22Rv1 (cell line): ENCODE data around the gene C3orf20.

Experiments used
- H3K27ac ChIP-seq: fragments of 450-650 bp; 2 replicates; pipeline ENCODE4 v1.5.1; 2017
- ZFX ChIP-seq: fragments of 450-650 bp; IDR thresholded peaks from 2 replicates; pipeline ENCODE4 v1.6.1; 2017; ENCODE audit warnings: antibody characterized with exemption, borderline replicate concordance
- TF ChIP-seq, protein P1 (sequence below): fragments of 450-650 bp; IDR thresholded peaks from 2 replicates; pipeline ENCODE4 v1.5.1; 2017; ENCODE audit warnings: mild to moderate bottlenecking

The C3orf20 gene

DNA sequence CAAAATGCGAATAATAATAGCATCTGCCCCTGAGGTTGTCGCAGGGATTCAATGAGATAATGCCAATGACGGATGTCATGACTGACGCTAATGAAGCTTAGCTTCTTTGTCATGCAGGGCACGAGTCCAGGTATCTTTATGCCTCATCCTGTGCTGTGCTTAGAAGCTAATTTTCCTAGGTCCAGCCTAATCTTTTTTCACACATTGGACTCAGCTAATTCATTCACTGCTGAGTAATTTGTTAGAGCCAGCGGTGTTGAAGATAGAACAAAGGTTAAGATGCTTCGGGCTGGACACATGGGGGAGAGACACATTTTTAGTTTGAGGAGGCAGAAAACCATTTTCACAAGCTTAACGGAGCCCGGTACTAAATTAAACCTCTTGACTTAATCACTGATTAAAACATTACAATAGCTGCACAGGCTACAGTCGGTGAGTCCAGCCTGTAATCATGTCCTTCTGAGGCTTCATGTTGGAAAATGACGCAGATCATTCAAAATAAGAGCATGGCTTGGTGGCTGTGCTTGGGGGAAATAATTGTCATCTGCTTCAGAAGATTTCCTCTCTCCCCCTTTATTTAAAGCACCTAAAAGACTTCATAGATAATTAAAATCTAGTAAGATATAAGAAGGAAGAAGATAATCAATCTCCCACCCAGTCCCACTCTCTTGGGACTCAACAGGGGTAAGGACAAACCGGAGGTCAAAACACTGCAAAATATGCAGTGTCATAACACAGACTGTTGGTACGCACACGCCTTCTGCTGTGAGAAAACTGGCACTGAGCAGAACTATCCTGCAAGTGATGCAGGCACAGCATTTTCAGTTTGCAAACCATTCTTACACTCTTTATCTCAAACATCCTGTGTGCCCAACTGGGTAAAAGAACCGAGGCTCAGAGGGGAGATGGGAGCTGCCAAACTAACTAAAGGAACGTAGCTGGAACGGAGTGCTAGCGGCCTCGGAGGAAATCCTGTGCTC, 26.7 kb upstream of the C3orf20 start:
- no peak for TF ChIP-seq ZFX
- TF ChIP-seq, protein P1, sequence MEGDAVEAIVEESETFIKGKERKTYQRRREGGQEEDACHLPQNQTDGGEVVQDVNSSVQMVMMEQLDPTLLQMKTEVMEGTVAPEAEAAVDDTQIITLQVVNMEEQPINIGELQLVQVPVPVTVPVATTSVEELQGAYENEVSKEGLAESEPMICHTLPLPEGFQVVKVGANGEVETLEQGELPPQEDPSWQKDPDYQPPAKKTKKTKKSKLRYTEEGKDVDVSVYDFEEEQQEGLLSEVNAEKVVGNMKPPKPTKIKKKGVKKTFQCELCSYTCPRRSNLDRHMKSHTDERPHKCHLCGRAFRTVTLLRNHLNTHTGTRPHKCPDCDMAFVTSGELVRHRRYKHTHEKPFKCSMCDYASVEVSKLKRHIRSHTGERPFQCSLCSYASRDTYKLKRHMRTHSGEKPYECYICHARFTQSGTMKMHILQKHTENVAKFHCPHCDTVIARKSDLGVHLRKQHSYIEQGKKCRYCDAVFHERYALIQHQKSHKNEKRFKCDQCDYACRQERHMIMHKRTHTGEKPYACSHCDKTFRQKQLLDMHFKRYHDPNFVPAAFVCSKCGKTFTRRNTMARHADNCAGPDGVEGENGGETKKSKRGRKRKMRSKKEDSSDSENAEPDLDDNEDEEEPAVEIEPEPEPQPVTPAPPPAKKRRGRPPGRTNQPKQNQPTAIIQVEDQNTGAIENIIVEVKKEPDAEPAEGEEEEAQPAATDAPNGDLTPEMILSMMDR = no peak
- H3K27ac ChIP-seq = no peak overlapping the region

- no peak for TF ChIP-seq ZFX
- no peak overlapping the region for H3K27ac ChIP-seq
Measured at GRCh38 chr3:14649466-14649865, 25.5 kb upstream of the C3orf20 start.

- TF ChIP-seq, protein P1 = no peak
- TF ChIP-seq ZFX = no peak
- no peak overlapping the region for H3K27ac ChIP-seq
Measured at GRCh38 chr3:14650193-14650592, 24.7 kb upstream of the C3orf20 start.

GRCh38 chr3:14651440-14652251, 23.3 kb upstream of the C3orf20 start, which contains the start of gene CCDC174:
TSS of gene CCDC174 (plus strand) at chr3:14651762. CDS start at chr3:14651837, 75 bp downstream.
- H3K27ac ChIP-seq = peak within 1 kb of the TSS; percentile 84
- TF ChIP-seq ZFX = no peak
- TF ChIP-seq, protein P1 = no peak

- peak overlapping the region; percentile 84 for H3K27ac ChIP-seq
Measured at GRCh38 chr3:14652360-14652907, 22.5 kb upstream of the C3orf20 start.

GRCh38 chr3:14657579-14657978, 17.4 kb upstream of the C3orf20 start:
- no peak for TF ChIP-seq ZFX
- TF ChIP-seq, protein P1 = no peak

DNA sequence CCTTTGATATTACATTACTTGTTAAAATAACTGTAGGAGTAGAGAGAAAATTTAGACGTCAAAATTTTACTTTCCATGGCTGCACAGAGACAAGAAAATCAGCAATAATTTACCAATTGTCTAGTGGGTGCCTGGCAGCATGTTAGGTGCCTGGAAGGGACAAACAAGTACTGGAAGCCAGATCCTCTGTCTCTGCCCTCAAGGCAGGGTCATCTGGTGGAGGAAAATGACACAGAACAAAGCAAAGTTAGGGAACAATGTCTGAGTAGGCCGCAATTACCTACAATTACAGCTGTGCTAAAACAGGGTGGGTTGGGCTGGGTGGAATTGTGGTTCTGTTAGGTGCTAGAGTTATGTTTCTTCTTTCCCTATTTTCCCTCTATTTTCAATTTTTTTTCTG, 16.0 kb upstream of the C3orf20 start:
- no peak overlapping the region for H3K27ac ChIP-seq
- TF ChIP-seq, protein P1 = no peak
- TF ChIP-seq ZFX = no peak

More at GRCh38 chr3:14657579-14657978, 17.4 kb upstream of the C3orf20 start:
- H3K27ac ChIP-seq = no peak overlapping the region

DNA sequence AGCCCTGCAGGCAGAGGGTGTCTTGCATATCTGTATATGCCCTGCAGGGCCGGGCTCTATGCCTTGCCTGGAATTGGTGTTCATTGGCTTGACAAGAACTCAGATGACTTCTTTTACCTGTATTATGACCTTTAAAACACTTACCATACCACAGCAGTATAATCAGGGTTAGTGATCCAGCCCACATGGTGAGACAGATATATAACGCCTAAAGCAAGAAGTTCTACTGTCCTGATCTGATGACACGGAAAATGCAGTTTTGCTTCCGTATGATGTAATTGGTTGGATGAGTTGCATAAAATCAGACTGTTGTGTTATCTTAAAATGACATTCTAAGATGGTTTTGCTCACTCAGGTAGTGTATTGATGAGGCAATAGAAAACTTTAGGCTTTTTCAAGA, 14.0 kb upstream of the C3orf20 start:
- H3K27ac ChIP-seq = no peak overlapping the region
- TF ChIP-seq, protein P1 = no peak
- no peak for TF ChIP-seq ZFX
